ENCODE results near the gene HYI. TPM values are rescaled to one million over a fixed set of nuclear protein-coding genes. Genes with fewer than 3 reads are reported as not detected.

HYI gene
- total and polyA plus RNA-seq, 4 donors: 26.9 to 34.9 (median 29.8) TPM

DNA sequence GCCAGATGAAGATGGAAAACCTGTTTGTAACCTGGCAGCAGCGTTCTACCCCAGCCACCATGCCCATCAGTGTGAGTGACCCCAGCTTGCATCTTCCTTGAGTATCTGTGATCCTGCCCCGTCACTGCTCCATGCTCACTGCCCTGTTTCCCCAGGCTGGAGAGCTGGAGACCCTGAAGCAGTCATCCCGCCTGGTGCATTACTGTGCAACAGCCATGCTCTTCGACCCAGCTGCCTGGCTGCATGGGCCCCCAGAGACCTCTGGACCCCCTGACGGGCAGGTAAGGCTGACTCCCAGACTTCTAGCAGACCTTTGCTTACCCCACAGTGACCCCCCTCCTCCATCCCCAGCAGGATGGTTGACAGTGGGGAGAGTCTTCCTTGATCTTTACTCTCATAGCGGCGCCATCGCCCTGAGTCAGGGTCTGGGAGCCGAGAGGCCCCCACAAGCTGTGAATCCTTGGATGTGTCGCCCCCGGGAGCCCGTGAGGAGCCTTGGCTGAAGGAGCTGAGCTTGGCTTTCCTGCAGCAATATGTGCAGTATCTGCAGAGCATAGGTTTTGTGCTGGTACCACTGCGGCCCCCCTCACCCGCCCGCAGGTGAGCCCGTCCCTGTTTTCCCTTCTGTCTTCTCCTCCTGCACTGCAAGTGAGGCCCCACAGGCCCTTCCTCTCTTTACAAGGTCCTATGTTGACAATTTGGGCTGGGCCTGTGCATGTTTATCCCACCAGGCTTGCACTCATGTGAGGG, 10.4 kb downstream of the HYI start:
- WGBS: 96% methylated on average over 16 of the region's 16 CpGs
- Histone ChIP-seq H3K9ac (ENCODE audit: low read depth in 1 of 2, low read length in 2 of 2) (no peak overlapping the region), H3K4me3 (ENCODE audit: low read depth in 1 of 3, low read length in 3 of 3) (no peak overlapping the region), H3K27me3 (ENCODE audit: control insufficient read depth in 4 of 4, insufficient read depth in 4 of 4, low read length in 3 of 4) (no peaks in the 10 kb centered on the region), H3K36me3 (ENCODE audit: control insufficient read depth in 4 of 4, insufficient read depth in 3 of 4, low read depth in 1 of 4, low read length in 3 of 4) (peaks cover 13 to 64% (median 36%) of the 10 kb centered on the region in 4 donors), H3K9me3 (ENCODE audit: control insufficient read depth in 4 of 4, low read length in 3 of 4) (no peaks in the 10 kb centered on the region), H3K4me1 (ENCODE audit: control insufficient read depth in 4 of 4, insufficient read depth in 4 of 4, low read length in 3 of 4) (peaks cover 2 to 25% (median 13%) of the 10 kb centered on the region in 4 donors), H3K27ac (ENCODE audit: low read depth in 1 of 2, low read length in 2 of 2) (no peak overlapping the region)
- DNase-seq (ENCODE audit: low spot score): no peak
- no peak for TF ChIP-seq JUND (IDR thresholded peaks at IDR 0.05)
- no peak for TF ChIP-seq FOXA2 (IDR thresholded peaks at IDR 0.05)
- no peak for TF ChIP-seq SP1 (IDR thresholded peaks at IDR 0.05)
- no peak for TF ChIP-seq FOXA1 (IDR thresholded peaks at IDR 0.05)
- no peak for TF ChIP-seq HNF4A (conservative IDR thresholded peaks at IDR 0.05)

DNA sequence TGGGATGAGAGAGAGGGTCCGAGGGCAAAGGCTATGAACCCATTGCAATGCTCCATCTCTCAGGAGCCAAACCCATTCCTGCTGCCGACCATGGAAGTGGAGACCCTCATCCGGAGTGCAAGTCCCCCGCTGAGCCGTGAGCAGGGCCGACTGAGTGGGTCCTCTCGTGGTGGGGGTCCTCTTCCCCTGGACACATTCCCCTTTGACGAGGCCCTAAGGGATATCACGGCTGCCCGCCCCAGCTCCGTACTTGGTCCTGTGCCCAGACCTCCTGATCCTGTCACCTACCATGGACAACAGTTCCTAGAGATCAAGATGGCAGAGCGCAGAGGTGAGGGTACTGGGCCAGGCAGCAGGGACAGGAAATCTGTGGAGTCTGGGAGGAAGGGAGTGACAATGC, 11.0 kb downstream of the HYI start:
- DNase-seq (ENCODE audit: low spot score): no peak
- Histone ChIP-seq H3K9ac (ENCODE audit: low read depth in 1 of 2, low read length in 2 of 2) (no peak overlapping the region), H3K27ac (ENCODE audit: low read depth in 1 of 2, low read length in 2 of 2) (no peak overlapping the region), H3K36me3 (ENCODE audit: control insufficient read depth in 4 of 4, insufficient read depth in 3 of 4, low read depth in 1 of 4, low read length in 3 of 4) (peaks cover 13 to 68% (median 38%) of the 10 kb centered on the region in 4 donors), H3K27me3 (ENCODE audit: control insufficient read depth in 4 of 4, insufficient read depth in 4 of 4, low read length in 3 of 4) (no peaks in the 10 kb centered on the region), H3K9me3 (ENCODE audit: control insufficient read depth in 4 of 4, low read length in 3 of 4) (no peaks in the 10 kb centered on the region), H3K4me3 (ENCODE audit: low read depth in 1 of 3, low read length in 3 of 3) (no peak overlapping the region), H3K4me1 (ENCODE audit: control insufficient read depth in 4 of 4, insufficient read depth in 4 of 4, low read length in 3 of 4) (peaks cover 0 to 19% (median 8%) of the 10 kb centered on the region in 4 donors)
- TF ChIP-seq, protein P1, sequence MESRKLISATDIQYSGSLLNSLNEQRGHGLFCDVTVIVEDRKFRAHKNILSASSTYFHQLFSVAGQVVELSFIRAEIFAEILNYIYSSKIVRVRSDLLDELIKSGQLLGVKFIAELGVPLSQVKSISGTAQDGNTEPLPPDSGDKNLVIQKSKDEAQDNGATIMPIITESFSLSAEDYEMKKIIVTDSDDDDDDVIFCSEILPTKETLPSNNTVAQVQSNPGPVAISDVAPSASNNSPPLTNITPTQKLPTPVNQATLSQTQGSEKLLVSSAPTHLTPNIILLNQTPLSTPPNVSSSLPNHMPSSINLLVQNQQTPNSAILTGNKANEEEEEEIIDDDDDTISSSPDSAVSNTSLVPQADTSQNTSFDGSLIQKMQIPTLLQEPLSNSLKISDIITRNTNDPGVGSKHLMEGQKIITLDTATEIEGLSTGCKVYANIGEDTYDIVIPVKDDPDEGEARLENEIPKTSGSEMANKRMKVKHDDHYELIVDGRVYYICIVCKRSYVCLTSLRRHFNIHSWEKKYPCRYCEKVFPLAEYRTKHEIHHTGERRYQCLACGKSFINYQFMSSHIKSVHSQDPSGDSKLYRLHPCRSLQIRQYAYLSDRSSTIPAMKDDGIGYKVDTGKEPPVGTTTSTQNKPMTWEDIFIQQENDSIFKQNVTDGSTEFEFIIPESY (IDR thresholded peaks at IDR 0.05): no peak
- TF ChIP-seq, protein P2, sequence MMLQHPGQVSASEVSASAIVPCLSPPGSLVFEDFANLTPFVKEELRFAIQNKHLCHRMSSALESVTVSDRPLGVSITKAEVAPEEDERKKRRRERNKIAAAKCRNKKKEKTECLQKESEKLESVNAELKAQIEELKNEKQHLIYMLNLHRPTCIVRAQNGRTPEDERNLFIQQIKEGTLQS (IDR thresholded peaks at IDR 0.05): no peak
- TF ChIP-seq FOXA1 (IDR thresholded peaks at IDR 0.05) (no peak), FOXA2 (IDR thresholded peaks at IDR 0.05) (no peak)
- WGBS: 95% methylated on average over 12 of the region's 12 CpGs

DNA sequence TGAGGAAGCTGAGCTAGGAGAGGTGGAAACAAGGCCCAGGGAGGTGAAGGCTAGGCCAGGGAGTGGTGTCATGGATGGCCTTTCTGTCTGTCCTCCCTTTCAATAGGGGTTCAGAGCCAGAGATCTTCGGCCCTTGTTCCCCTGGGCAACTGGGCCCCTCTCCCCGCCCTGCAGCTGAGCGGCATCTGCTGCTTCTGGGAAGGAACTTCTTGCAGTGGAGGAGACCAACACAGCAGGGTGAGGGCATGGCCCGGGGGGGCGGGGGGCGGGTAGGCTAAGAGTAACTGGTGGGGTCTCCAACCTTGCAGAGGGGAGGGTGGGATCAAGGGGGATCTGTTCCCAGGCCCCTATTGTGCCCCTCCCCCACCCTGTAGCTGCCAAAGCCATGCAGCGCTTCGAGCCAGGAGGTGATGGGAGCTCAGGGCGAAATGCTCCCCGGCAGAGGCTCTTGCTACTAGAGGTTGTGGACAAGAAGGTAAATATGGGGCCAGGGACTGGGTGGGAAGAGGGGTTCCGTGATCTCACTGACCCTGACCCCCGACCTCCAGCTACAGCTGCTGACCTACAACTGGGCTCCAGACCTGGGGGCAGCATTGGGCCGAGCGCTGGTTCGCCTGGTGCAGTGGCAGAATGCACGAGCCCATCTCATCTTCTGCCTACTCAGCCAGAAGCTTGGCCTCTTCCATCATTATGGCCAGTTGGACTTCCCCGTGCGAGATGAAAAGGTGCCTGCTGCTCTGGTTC, 11.7 kb downstream of the HYI start:
- 96% methylated on average over 18 of the region's 18 CpGs for WGBS
- Histone ChIP-seq H3K9ac (ENCODE audit: low read depth in 1 of 2, low read length in 2 of 2) (no peak overlapping the region), H3K4me1 (ENCODE audit: control insufficient read depth in 4 of 4, insufficient read depth in 4 of 4, low read length in 3 of 4) (peaks cover 0 to 14% (median 5%) of the 10 kb centered on the region in 4 donors), H3K36me3 (ENCODE audit: control insufficient read depth in 4 of 4, insufficient read depth in 3 of 4, low read depth in 1 of 4, low read length in 3 of 4) (peaks cover 8 to 61% (median 35%) of the 10 kb centered on the region in 4 donors), H3K27ac (ENCODE audit: low read depth in 1 of 2, low read length in 2 of 2) (no peak overlapping the region), H3K27me3 (ENCODE audit: control insufficient read depth in 4 of 4, insufficient read depth in 4 of 4, low read length in 3 of 4) (no peaks in the 10 kb centered on the region), H3K9me3 (ENCODE audit: control insufficient read depth in 4 of 4, low read length in 3 of 4) (no peaks in the 10 kb centered on the region), H3K4me3 (ENCODE audit: low read depth in 1 of 3, low read length in 3 of 3) (no peak overlapping the region)
- TF ChIP-seq HNF4A (conservative IDR thresholded peaks at IDR 0.05): no peak
- TF ChIP-seq, protein P1 (IDR thresholded peaks at IDR 0.05): no peak
- TF ChIP-seq, protein P3, sequence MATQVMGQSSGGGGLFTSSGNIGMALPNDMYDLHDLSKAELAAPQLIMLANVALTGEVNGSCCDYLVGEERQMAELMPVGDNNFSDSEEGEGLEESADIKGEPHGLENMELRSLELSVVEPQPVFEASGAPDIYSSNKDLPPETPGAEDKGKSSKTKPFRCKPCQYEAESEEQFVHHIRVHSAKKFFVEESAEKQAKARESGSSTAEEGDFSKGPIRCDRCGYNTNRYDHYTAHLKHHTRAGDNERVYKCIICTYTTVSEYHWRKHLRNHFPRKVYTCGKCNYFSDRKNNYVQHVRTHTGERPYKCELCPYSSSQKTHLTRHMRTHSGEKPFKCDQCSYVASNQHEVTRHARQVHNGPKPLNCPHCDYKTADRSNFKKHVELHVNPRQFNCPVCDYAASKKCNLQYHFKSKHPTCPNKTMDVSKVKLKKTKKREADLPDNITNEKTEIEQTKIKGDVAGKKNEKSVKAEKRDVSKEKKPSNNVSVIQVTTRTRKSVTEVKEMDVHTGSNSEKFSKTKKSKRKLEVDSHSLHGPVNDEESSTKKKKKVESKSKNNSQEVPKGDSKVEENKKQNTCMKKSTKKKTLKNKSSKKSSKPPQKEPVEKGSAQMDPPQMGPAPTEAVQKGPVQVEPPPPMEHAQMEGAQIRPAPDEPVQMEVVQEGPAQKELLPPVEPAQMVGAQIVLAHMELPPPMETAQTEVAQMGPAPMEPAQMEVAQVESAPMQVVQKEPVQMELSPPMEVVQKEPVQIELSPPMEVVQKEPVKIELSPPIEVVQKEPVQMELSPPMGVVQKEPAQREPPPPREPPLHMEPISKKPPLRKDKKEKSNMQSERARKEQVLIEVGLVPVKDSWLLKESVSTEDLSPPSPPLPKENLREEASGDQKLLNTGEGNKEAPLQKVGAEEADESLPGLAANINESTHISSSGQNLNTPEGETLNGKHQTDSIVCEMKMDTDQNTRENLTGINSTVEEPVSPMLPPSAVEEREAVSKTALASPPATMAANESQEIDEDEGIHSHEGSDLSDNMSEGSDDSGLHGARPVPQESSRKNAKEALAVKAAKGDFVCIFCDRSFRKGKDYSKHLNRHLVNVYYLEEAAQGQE (IDR thresholded peaks at IDR 0.05): no peak
- no peak for TF ChIP-seq RXRA (IDR thresholded peaks at IDR 0.05)
- no peak for TF ChIP-seq HNF4G (IDR thresholded peaks at IDR 0.05)
- DNase-seq (ENCODE audit: low spot score): no peak

All from liver (tissue), 9 donors.